ENCODE data around the gene LMCD1. TPM values are rescaled to one million over a fixed set of nuclear protein-coding genes. Genes with fewer than 3 reads are reported as not detected.

LMCD1 gene
- total RNA-seq, 1 experiment from 2014 or later, result 23.9 TPM

DNA sequence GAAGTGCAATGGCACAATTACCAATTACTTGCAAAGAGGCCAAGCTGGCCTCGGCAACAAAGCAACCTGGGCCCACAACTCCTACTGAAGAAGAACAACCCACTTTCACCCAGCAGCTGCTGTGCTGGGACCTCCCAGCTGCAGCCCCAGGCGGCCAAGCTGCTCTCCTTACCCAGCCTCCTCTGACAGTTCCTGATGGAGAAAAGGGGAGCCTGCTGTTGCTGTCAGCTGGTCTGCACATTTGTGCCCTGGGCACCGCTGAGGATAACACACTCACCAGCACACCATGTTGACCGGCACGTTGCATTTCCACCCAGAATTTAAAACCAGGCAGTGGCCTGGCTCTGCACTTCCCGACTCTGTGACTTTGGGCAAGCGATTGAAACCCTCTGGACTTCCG is 109.3 kb downstream of the LMCD1 start:
- CTCF ChIA-PET, result no interaction called here

GRCh38 chr3:8617921-8618320 is 116.3 kb downstream of the LMCD1 start:
- Mint-ChIP-seq H3K4me3 (ENCODE audit: unreplicated experiment) (no peak overlapping the region), H3K27ac (ENCODE audit: unreplicated experiment) (no peak overlapping the region), H3K4me1 (ENCODE audit: low read depth, unreplicated experiment) (peaks cover 7% of the 10 kb centered on the region), H3K9me3 (ENCODE audit: unreplicated experiment) (peaks cover 11% of the 10 kb centered on the region), H3K36me3 (ENCODE audit: insufficient read depth, unreplicated experiment) (no peaks in the 10 kb centered on the region), H3K27me3 (ENCODE audit: insufficient read depth, unreplicated experiment) (no peaks in the 10 kb centered on the region)
- ChIA-PET POLR2A (no interaction called here), CTCF (interaction anchor here (0.5 kb wide), 1 partner anchor 611 kb away, joined by 5 read pairs; no protein-coding TSS in a partner anchor)
- no TSS peak for BruUV-seq (replicated peaks)
- no peak for TF ChIP-seq CTCF (IDR thresholded peaks at IDR 0.05; ENCODE audit: insufficient read depth in 1 of 2, low read depth in 1 of 2, low read length in 1 of 2, severe bottlenecking in 1 of 2, unreplicated experiment in 1 of 2)
- H3K9me3 ChIP-seq, result no peaks in the 10 kb centered on the region
- intact Hi-C loops (cut with micrococcal nuclease; ENCODE audit: unreplicated experiment), result no loop called here
- no peaks in the 10 kb centered on the region for H3K27me3 ChIP-seq (replicated peaks; ENCODE audit: control insufficient read depth, insufficient read depth, low read length)
- no peak for DNase-seq
- H3K4me3 ChIP-seq (ENCODE audit: low read depth, low read length), result no peak overlapping the region
- H3K36me3 ChIP-seq (ENCODE audit: control insufficient read depth, insufficient read depth, low read length), result no peaks in the 10 kb centered on the region; the same call in 1 of the 2 replicates
- H3K4me1 ChIP-seq, result peaks cover 3% of the 10 kb centered on the region; the same call in 1 of the 2 replicates

More for the DNA sequence above, 109.3 kb downstream of the LMCD1 start:
- no TSS peak for BruUV-seq (replicated peaks)
- Histone ChIP-seq H3K27me3 (replicated peaks; ENCODE audit: control insufficient read depth, insufficient read depth, low read length) (no peaks in the 10 kb centered on the region), H3K4me1 (peaks cover 12% of the 10 kb centered on the region; the same call in 1 of the 2 replicates), H3K36me3 (ENCODE audit: control insufficient read depth, insufficient read depth, low read length) (no peaks in the 10 kb centered on the region), H3K4me3 (ENCODE audit: low read depth, low read length) (no peak overlapping the region), H3K9me3 (no peaks in the 10 kb centered on the region)
- Mint-ChIP-seq H3K4me3 (ENCODE audit: unreplicated experiment) (peak overlapping the region; percentile 12), H3K9me3 (ENCODE audit: unreplicated experiment) (no peaks in the 10 kb centered on the region), H3K36me3 (ENCODE audit: insufficient read depth, unreplicated experiment) (no peaks in the 10 kb centered on the region), H3K27me3 (ENCODE audit: insufficient read depth, unreplicated experiment) (no peaks in the 10 kb centered on the region), H3K27ac (ENCODE audit: unreplicated experiment) (no peak overlapping the region), H3K4me1 (ENCODE audit: low read depth, unreplicated experiment) (no peaks in the 10 kb centered on the region)
- TF ChIP-seq CTCF (IDR thresholded peaks at IDR 0.05; ENCODE audit: insufficient read depth in 1 of 2, low read depth in 1 of 2, low read length in 1 of 2, severe bottlenecking in 1 of 2, unreplicated experiment in 1 of 2), result no peak
- POLR2A ChIA-PET, result no interaction called here
- intact Hi-C loops (cut with micrococcal nuclease; ENCODE audit: unreplicated experiment), result no loop called here
- no peak for DNase-seq

GRCh38 chr3:8618950-8619349 is 117.3 kb downstream of the LMCD1 start:
- ChIA-PET POLR2A (no interaction called here), CTCF (interaction anchor here (0.6 kb wide), 1 partner anchor 128 kb away, joined by 6 read pairs; no protein-coding TSS in a partner anchor)
- H3K4me1 ChIP-seq, result peaks cover 7% of the 10 kb centered on the region; the same call in 1 of the 2 replicates
- no peaks in the 10 kb centered on the region for H3K36me3 Mint-ChIP-seq (ENCODE audit: insufficient read depth, unreplicated experiment)
- no peak overlapping the region for H3K4me3 ChIP-seq (ENCODE audit: low read depth, low read length)
- no peak overlapping the region for H3K4me3 Mint-ChIP-seq (ENCODE audit: unreplicated experiment)
- BruUV-seq (replicated peaks), result no TSS peak
- H3K36me3 ChIP-seq (ENCODE audit: control insufficient read depth, insufficient read depth, low read length), result no peaks in the 10 kb centered on the region; the same call in 1 of the 2 replicates
- TF ChIP-seq CTCF (IDR thresholded peaks at IDR 0.05; ENCODE audit: insufficient read depth in 1 of 2, low read depth in 1 of 2, low read length in 1 of 2, severe bottlenecking in 1 of 2, unreplicated experiment in 1 of 2), result no peak
- H3K27me3 ChIP-seq (replicated peaks; ENCODE audit: control insufficient read depth, insufficient read depth, low read length), result no peaks in the 10 kb centered on the region
- peaks cover 11% of the 10 kb centered on the region for H3K9me3 Mint-ChIP-seq (ENCODE audit: unreplicated experiment)
- no peaks in the 10 kb centered on the region for H3K27me3 Mint-ChIP-seq (ENCODE audit: insufficient read depth, unreplicated experiment)
- peaks cover 7% of the 10 kb centered on the region for H3K4me1 Mint-ChIP-seq (ENCODE audit: low read depth, unreplicated experiment)
- H3K27ac Mint-ChIP-seq (ENCODE audit: unreplicated experiment), result no peak overlapping the region
- intact Hi-C loops (cut with micrococcal nuclease; ENCODE audit: unreplicated experiment), result no loop called here
- no peak for DNase-seq
- H3K9me3 ChIP-seq, result no peaks in the 10 kb centered on the region
